ENCODE data around the gene EVA1B. TPM values are rescaled to one million over a fixed set of nuclear protein-coding genes. Genes with fewer than 3 reads are reported as not detected.

Gene EVA1B
- total RNA-seq, 2 donors from 2014 or later = 5.8 to 6.3 TPM

- Mint-ChIP-seq H3K4me3 (no peak overlapping the region), H3K27me3 (no peaks in the 10 kb centered on the region), H3K27ac (no peak overlapping the region), H3K9me3 (no peaks in the 10 kb centered on the region), H3K36me3 (peaks cover 4% of the 10 kb centered on the region), H3K4me1 (ENCODE audit: low read depth in 2 of 2) (peaks cover 5 to 23% of the 10 kb centered on the region in 2 donors)
- ATAC-seq (no peak), DNase-seq (ENCODE audit: low spot score) (no peak)
These were observed 29.7 kb upstream of the EVA1B start for GRCh38 chr1:36352910-36353878.

GRCh38 chr1:36352125-36352909, 28.9 kb upstream of the EVA1B start:
- Mint-ChIP-seq H3K4me3 (no peak overlapping the region), H3K4me1 (ENCODE audit: low read depth in 2 of 2) (peaks cover 5 to 23% of the 10 kb centered on the region in 2 donors), H3K27ac (no peak overlapping the region), H3K36me3 (peaks cover 6% of the 10 kb centered on the region), H3K27me3 (no peaks in the 10 kb centered on the region), H3K9me3 (no peaks in the 10 kb centered on the region)
- DNase-seq (ENCODE audit: low spot score) = no peak
- no peak for ATAC-seq

GRCh38 chr1:36351227-36351977, 28.0 kb upstream of the EVA1B start:
- Mint-ChIP-seq H3K4me1 (ENCODE audit: low read depth in 2 of 2) (peaks cover 5 to 23% of the 10 kb centered on the region in 2 donors), H3K4me3 (no peak overlapping the region), H3K27me3 (no peaks in the 10 kb centered on the region), H3K36me3 (peaks cover 6% of the 10 kb centered on the region), H3K9me3 (no peaks in the 10 kb centered on the region), H3K27ac (peak overlapping the region in 1 of 2 donors; percentile 66)
- DNase-seq (ENCODE audit: low spot score) = no peak
- no peak for ATAC-seq

- H3K4me3 Mint-ChIP-seq = no peak overlapping the region
- H3K9me3 Mint-ChIP-seq = no peaks in the 10 kb centered on the region
- no peaks in the 10 kb centered on the region for H3K27me3 Mint-ChIP-seq
- peaks cover 6% of the 10 kb centered on the region for H3K36me3 Mint-ChIP-seq
- DNase-seq (ENCODE audit: low spot score) (no peak), ATAC-seq (peak; percentile 60 to 78)
- H3K4me1 Mint-ChIP-seq (ENCODE audit: low read depth in 2 of 2) = peaks cover 5 to 23% of the 10 kb centered on the region in 2 donors
- H3K27ac Mint-ChIP-seq = peak overlapping the region; percentile 18 to 68
These were observed 27.3 kb upstream of the EVA1B start for GRCh38 chr1:36350659-36351226.

GRCh38 chr1:36349839-36350238, 26.4 kb upstream of the EVA1B start:
- Mint-ChIP-seq H3K36me3 (peaks cover 6% of the 10 kb centered on the region), H3K27me3 (no peaks in the 10 kb centered on the region), H3K9me3 (no peaks in the 10 kb centered on the region), H3K27ac (peak overlapping the region in 1 of 2 donors; percentile 68), H3K4me1 (ENCODE audit: low read depth in 2 of 2) (peaks cover 5 to 24% of the 10 kb centered on the region in 2 donors), H3K4me3 (no peak overlapping the region)
- ATAC-seq (no peak), DNase-seq (ENCODE audit: low spot score) (no peak)

- ATAC-seq (no peak), DNase-seq (ENCODE audit: low spot score) (no peak)
- peaks cover 5 to 27% of the 10 kb centered on the region in 2 donors for H3K4me1 Mint-ChIP-seq (ENCODE audit: low read depth in 2 of 2)
- no peaks in the 10 kb centered on the region for H3K27me3 Mint-ChIP-seq
- H3K36me3 Mint-ChIP-seq = peaks cover 6% of the 10 kb centered on the region
- no peak overlapping the region for H3K4me3 Mint-ChIP-seq
- no peaks in the 10 kb centered on the region for H3K9me3 Mint-ChIP-seq
- H3K27ac Mint-ChIP-seq = no peak overlapping the region
These were observed 25.8 kb upstream of the EVA1B start for GRCh38 chr1:36349241-36349671.

GRCh38 chr1:36346741-36347370, 23.4 kb upstream of the EVA1B start:
- Mint-ChIP-seq H3K9me3 (no peaks in the 10 kb centered on the region), H3K27ac (no peak overlapping the region), H3K36me3 (peaks cover 6% of the 10 kb centered on the region), H3K27me3 (no peaks in the 10 kb centered on the region), H3K4me1 (ENCODE audit: low read depth in 2 of 2) (peaks cover 5 to 19% of the 10 kb centered on the region in 2 donors), H3K4me3 (no peak overlapping the region)
- ATAC-seq (no peak), DNase-seq (ENCODE audit: low spot score) (no peak)

GRCh38 chr1:36345353-36345752, 21.9 kb upstream of the EVA1B start:
- Mint-ChIP-seq H3K27ac (no peak overlapping the region), H3K9me3 (no peaks in the 10 kb centered on the region), H3K4me3 (no peak overlapping the region), H3K27me3 (no peaks in the 10 kb centered on the region), H3K36me3 (peaks cover 6% of the 10 kb centered on the region), H3K4me1 (ENCODE audit: low read depth in 2 of 2) (peaks cover 2 to 11% of the 10 kb centered on the region in 2 donors)
- DNase-seq (ENCODE audit: low spot score) = no peak
- no peak for ATAC-seq

GRCh38 chr1:36344395-36344680, 20.9 kb upstream of the EVA1B start:
- Mint-ChIP-seq H3K36me3 (peaks cover 6% of the 10 kb centered on the region), H3K9me3 (no peaks in the 10 kb centered on the region), H3K27ac (peak overlapping the region in 1 of 2 donors; percentile 53), H3K4me3 (no peak overlapping the region), H3K27me3 (no peaks in the 10 kb centered on the region), H3K4me1 (ENCODE audit: low read depth in 2 of 2) (peaks cover 0 to 9% of the 10 kb centered on the region in 2 donors)
- no peak for ATAC-seq
- DNase-seq (ENCODE audit: low spot score) = no peak

GRCh38 chr1:36343651-36344394, 20.4 kb upstream of the EVA1B start:
- H3K36me3 Mint-ChIP-seq = peaks cover 6% of the 10 kb centered on the region
- peaks cover 0 to 9% of the 10 kb centered on the region in 2 donors for H3K4me1 Mint-ChIP-seq (ENCODE audit: low read depth in 2 of 2)
- ATAC-seq (no peak), DNase-seq (ENCODE audit: low spot score) (no peak)
- H3K4me3 Mint-ChIP-seq = no peak overlapping the region
- no peaks in the 10 kb centered on the region for H3K27me3 Mint-ChIP-seq
- no peak overlapping the region for H3K27ac Mint-ChIP-seq
- H3K9me3 Mint-ChIP-seq = no peaks in the 10 kb centered on the region

- ATAC-seq (peak; percentile 62 to 71), DNase-seq (ENCODE audit: low spot score) (no peak)
- Mint-ChIP-seq H3K4me3 (no peak overlapping the region), H3K27ac (no peak overlapping the region), H3K9me3 (no peaks in the 10 kb centered on the region), H3K27me3 (no peaks in the 10 kb centered on the region), H3K36me3 (no peaks in the 10 kb centered on the region), H3K4me1 (ENCODE audit: low read depth in 2 of 2) (peaks cover 3 to 15% of the 10 kb centered on the region in 2 donors)
These were observed 19.2 kb upstream of the EVA1B start for GRCh38 chr1:36342426-36343185.

All from natural killer cell treated with Interleukin-12 subunit alpha and Interleukin-12 subunit beta and Interleukin-15 and Interleukin-18, amount 100 ng/mL, for 72 hours (primary cell).